K562 (cell line): ENCODE results near the gene DCLK2. TPM values are rescaled to one million over a fixed set of nuclear protein-coding genes. Genes with fewer than 3 reads are reported as not detected.

Experiments
- ATAC-seq: fragments of 200-7000 bp; cut with Tn5 transposase; 3 replicates; pipeline ENCODE4 v1.9.1; 2020; ENCODE audit warnings: moderate library complexity
- BruUV-seq: library from RNA; stranded (reverse); fragments of 400-500 nt; replicated peaks from 2 replicates; lab custom pipeline; 2021; lab: Mats Ljungman, UMichigan
- CTCF ChIA-PET: fragments of 300-600 bp; formaldehyde crosslinking; extraction: SDS; loops from one replicate; lab custom pipeline; 2021; ENCODE audit warnings: low intra/inter-chr PET ratio; lab: Yijun Ruan, JAX
- POLR2A ChIA-PET: fragments of 300-600, 350-650 bp; sonication (Branson Sonifier 250); formaldehyde crosslinking; extraction: SDS; loops from one replicate; lab custom pipeline; 2021; ENCODE audit warnings: antibody characterized with exemption, inconsistent platforms; lab: Yijun Ruan, JAX
- DNase-seq, 4 experiments: peaks; one replicate each; pipeline versions ENCODE4 v3.0.0 to v3.0.0-alpha.2; 2011 to 2018; ENCODE audit warnings: low spot score in 3 of 4, mixed read lengths in 3 of 4; ENCODE audit errors: extremely low read depth in 1 of 4
- FAIRE-seq: peaks from 2 replicates; lab custom pipeline; 2011; peaks lifted over from hg19 to GRCh38; lab: Jason Lieb, UNC
- H2AFZ ChIP-seq: 2 replicates; pipeline ENCODE4 v1.6.0; 2011; ENCODE audit warnings: low read depth, low read length, control low read depth, inconsistent platforms
- H3K27ac ChIP-seq: fragments of 200-600 bp; 3 replicates; pipeline ENCODE4 v1.8.0; 2011; ENCODE audit warnings: low read depth, mild to moderate bottlenecking, control low read depth, inconsistent platforms, low read length, moderate library complexity, mixed read lengths; ENCODE audit errors: extremely low read depth
- H3K27me3 ChIP-seq, 2 experiments: fragments of 300-600 bp in 1 of 2; 2 replicates in 1 of 2; 3 replicates in 1 of 2; pipeline versions ENCODE4 v1.6.0 to v1.8.0; 2011; ENCODE audit warnings: inconsistent platforms in 2 of 2, low read length in 2 of 2, mild to moderate bottlenecking in 1 of 2, mixed read lengths in 1 of 2, moderate library complexity in 1 of 2; ENCODE audit not compliant: control insufficient read depth in 2 of 2, insufficient read depth in 2 of 2
- H3K36me3 ChIP-seq: fragments of 300-600 bp; 3 replicates; pipeline ENCODE4 v1.8.0; 2011; ENCODE audit warnings: mild to moderate bottlenecking, low read length, inconsistent platforms; ENCODE audit not compliant: control insufficient read depth, insufficient read depth
- H3K4me1 ChIP-seq, 2 experiments: fragments of 200-600 bp in 1 of 2; replicated peaks in 1 of 2; 2 replicates in 1 of 2; 3 replicates in 1 of 2; pipeline versions ENCODE4 v1.5.1 to v1.8.0; 2011; ENCODE audit warnings: inconsistent platforms in 2 of 2, low read length in 2 of 2, mild to moderate bottlenecking in 1 of 2, mixed read lengths in 1 of 2, moderate library complexity in 1 of 2; ENCODE audit not compliant: control insufficient read depth in 2 of 2, insufficient read depth in 2 of 2
- H3K4me2 ChIP-seq: 2 replicates; pipeline ENCODE4 v1.6.1; 2011; ENCODE audit warnings: low read length, control low read depth, inconsistent platforms, mixed read lengths; ENCODE audit not compliant: insufficient read depth
- H3K4me3 ChIP-seq: fragments of 200-600 bp; sonication (generic), shearing (Covaris generic); 2 replicates; pipeline ENCODE4 v1.5.1; 2016; ENCODE audit warnings: control low read depth, inconsistent platforms
- H3K79me2 ChIP-seq: fragments of 200-600 bp; 3 replicates; pipeline ENCODE4 v1.8.0; 2011; ENCODE audit warnings: low read length, inconsistent platforms; ENCODE audit not compliant: control insufficient read depth, insufficient read depth
- H3K9ac ChIP-seq, 2 experiments: 2 replicates each; pipeline versions ENCODE4 v1.6.0 to v1.6.1; 2011; ENCODE audit warnings: low read depth in 2 of 2, low read length in 2 of 2, control low read depth in 1 of 2, inconsistent platforms in 1 of 2, mild to moderate bottlenecking in 1 of 2, mixed read lengths in 1 of 2; ENCODE audit not compliant: insufficient read depth in 1 of 2
- H3K9me1 ChIP-seq: one replicate; pipeline ENCODE4 v1.6.0; 2011; ENCODE audit warnings: inconsistent platforms, mild to moderate bottlenecking, low read length, moderate library complexity; ENCODE audit not compliant: control insufficient read depth, insufficient read depth
- H3K9me3 ChIP-seq: replicated peaks from 2 replicates; pipeline ENCODE4 v1.5.1; 2011; ENCODE audit warnings: low read depth, low read length, inconsistent platforms; ENCODE audit not compliant: control insufficient read depth, insufficient read depth
- H4K20me1 ChIP-seq: replicated peaks from 2 replicates; pipeline ENCODE4 v1.6.1; 2011; ENCODE audit warnings: low read length, inconsistent platforms, mixed read lengths; ENCODE audit not compliant: control insufficient read depth, insufficient read depth
- COPS2 ChIP-seq: fragments of 450-650 bp; conservative IDR thresholded peaks from 2 replicates; pipeline ENCODE4 v1.6.1; 2016; ENCODE audit warnings: mild to moderate bottlenecking, moderate library complexity
- PTRF ChIP-seq: fragments of 450-650 bp; IDR thresholded peaks from 2 replicates; pipeline ENCODE4 v1.6.1; 2016; ENCODE audit warnings: mild to moderate bottlenecking, missing genetic modification characterization, missing compliant biosample characterization
- TAF1 ChIP-seq: IDR thresholded peaks from 2 replicates; pipeline ENCODE4 v1.6.1; 2011; ENCODE audit warnings: mild to moderate bottlenecking, low read length, moderate library complexity; ENCODE audit not compliant: insufficient read depth, control insufficient read depth, severe bottlenecking; ENCODE audit errors: extremely low read depth
- ZNF76 ChIP-seq: fragments of 250-450 bp; sonication (Bioruptor Pico); IDR thresholded peaks from 2 replicates; pipeline ENCODE4 v1.4.0; 2020; ENCODE audit warnings: mild to moderate bottlenecking, moderate library complexity, borderline replicate concordance
- WGBS: fragments of 100-300 bp; shearing (Covaris generic); methylation state at CpG from one replicate; pipeline ENCODE4 v1.1.6; 2016; ENCODE audit warnings: low coverage, mixed read lengths; ENCODE audit not compliant: insufficient coverage; ENCODE audit errors: missing lambda C conversion rate; 5-methylcytosine and 5-hydroxymethylcytosine counted together
- in situ Hi-C: fragments of 300-500 bp; cut with MboI; formaldehyde crosslinking; loops from 4 replicates; pipeline ENCODE4 v1.15.0; 2018; ENCODE audit warnings: inconsistent platforms, mixed read lengths
- intact Hi-C: fragments of 100-400 bp; cut with micrococcal nuclease; formaldehyde crosslinking; loops from 2 replicates; pipeline ENCODE4 v1.14.2; 2022
- polyA plus RNA-seq, 8 experiments: library from polyadenylated mRNA; depleted of rRNA in 4 of 8; stranded (reverse) in 5 of 8; unstranded in 3 of 8; fragments of >200 nt; fragmentation: Nextera tagmentation in 2 of 8; fragmentation: Illumina TruSeq in 1 of 8; extraction: Ambion mirVana in 2 of 8; extraction: Trizol in 1 of 8; gene quantifications; 2 replicates each; pipeline versions ENCODE4 v1.2.1 to v1.2.3, GENCODE V29; 2011 to 2014; ENCODE audit warnings: inconsistent platforms in 1 of 8, missing spikeins in 1 of 8
- total RNA-seq, 7 experiments: library from RNA; depleted of rRNA in 6 of 7; stranded (reverse); fragments of >200 nt in 6 of 7; fragmentation: Illumina TruSeq in 2 of 7; extraction: Trizol in 2 of 7; gene quantifications; 2 replicates each; pipeline versions ENCODE4 v1.2.1 to v1.2.3, GENCODE V29; 2011 to 2021; ENCODE audit warnings: low replicate concordance in 1 of 7
- TF ChIP-seq, protein P1 (sequence below): sonication (generic); formaldehyde crosslinking; IDR thresholded peaks from 2 replicates; pipeline ENCODE4 v1.8.0; 2022; ENCODE audit warnings: missing genetic modification reagents, mild to moderate bottlenecking, borderline replicate concordance
- TF ChIP-seq, protein P2 (sequence below): fragments of 450-650 bp; IDR thresholded peaks from one replicate; pipeline ENCODE4 v1.6.1; 2018; ENCODE audit warnings: mild to moderate bottlenecking, moderate library complexity; ENCODE audit not compliant: partially characterized antibody

DCLK2 gene
- total and polyA plus RNA-seq, 9 of the 15 experiments (the other 6 are each of a cell fraction or from before 2014, with no cell fraction given), result not detected

DNA sequence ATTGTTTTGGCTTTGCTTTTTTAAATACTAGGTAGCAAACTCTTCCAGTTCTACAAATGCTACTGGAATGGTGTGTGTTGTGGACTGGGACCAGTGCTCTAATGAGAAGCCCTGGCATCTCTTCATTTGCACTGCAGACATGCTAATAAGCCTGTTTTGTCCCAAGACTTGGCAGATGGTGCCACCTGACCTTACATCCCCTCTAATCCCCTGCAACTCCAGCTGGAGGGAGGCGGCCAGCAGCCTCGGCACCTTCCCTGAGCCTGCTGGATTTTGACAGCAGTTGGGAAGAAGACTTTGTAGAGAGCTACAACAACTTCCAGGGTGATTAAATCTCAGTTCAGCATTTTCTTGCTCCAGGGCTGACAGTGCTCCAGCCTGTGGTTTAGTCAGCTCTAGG, 200.0 kb downstream of the DCLK2 start:
- no peak overlapping the region for H3K27ac ChIP-seq
- no peak for ATAC-seq
- FAIRE-seq, result no peak
- intact Hi-C loops, result no loop called here
- POLR2A ChIA-PET, result no interaction called here
- no peaks in the 10 kb centered on the region for H4K20me1 ChIP-seq
- peaks cover 20% of the 10 kb centered on the region; the same call in 2 of the 3 replicates for H3K36me3 ChIP-seq
- 100% methylated on average over 2 of the region's 2 CpGs for WGBS
- no TSS peak for BruUV-seq
- no peak overlapping the region for H3K4me2 ChIP-seq
- in situ Hi-C loops, result no loop called here
- CTCF ChIA-PET, result no interaction called here
- H3K27me3 ChIP-seq, result no peaks in the 10 kb centered on the region
- no peak for DNase-seq
- no peaks in the 10 kb centered on the region for H3K4me1 ChIP-seq
- H3K79me2 ChIP-seq, result no peaks in the 10 kb centered on the region
- TF ChIP-seq ZNF76 (no peak), PTRF (tag) (no peak), COPS2 (no peak), TAF1 (no peak)
- TF ChIP-seq, protein P1, sequence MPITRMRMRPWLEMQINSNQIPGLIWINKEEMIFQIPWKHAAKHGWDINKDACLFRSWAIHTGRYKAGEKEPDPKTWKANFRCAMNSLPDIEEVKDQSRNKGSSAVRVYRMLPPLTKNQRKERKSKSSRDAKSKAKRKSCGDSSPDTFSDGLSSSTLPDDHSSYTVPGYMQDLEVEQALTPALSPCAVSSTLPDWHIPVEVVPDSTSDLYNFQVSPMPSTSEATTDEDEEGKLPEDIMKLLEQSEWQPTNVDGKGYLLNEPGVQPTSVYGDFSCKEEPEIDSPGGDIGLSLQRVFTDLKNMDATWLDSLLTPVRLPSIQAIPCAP (CRISPR knock-in tag), result no peak
- TF ChIP-seq, protein P2, sequence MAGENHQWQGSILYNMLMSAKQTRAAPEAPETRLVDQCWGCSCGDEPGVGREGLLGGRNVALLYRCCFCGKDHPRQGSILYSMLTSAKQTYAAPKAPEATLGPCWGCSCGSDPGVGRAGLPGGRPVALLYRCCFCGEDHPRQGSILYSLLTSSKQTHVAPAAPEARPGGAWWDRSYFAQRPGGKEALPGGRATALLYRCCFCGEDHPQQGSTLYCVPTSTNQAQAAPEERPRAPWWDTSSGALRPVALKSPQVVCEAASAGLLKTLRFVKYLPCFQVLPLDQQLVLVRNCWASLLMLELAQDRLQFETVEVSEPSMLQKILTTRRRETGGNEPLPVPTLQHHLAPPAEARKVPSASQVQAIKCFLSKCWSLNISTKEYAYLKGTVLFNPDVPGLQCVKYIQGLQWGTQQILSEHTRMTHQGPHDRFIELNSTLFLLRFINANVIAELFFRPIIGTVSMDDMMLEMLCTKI, result no peak
- TF ChIP-seq, all 486 proteins: peak for 0
- no peaks in the 10 kb centered on the region for H3K9me1 ChIP-seq
- no peak overlapping the region for H3K9ac ChIP-seq
- H3K9me3 ChIP-seq, result no peaks in the 10 kb centered on the region
- H2AFZ ChIP-seq, result no peak overlapping the region
- H3K4me3 ChIP-seq, result no peak overlapping the region
